ENCODE results near the gene SULT1A1.
"Not testable (repeated sequence)": the region's sequence is repeated elsewhere in the genome, so short reads cannot be mapped to it uniquely, and the experiment has no call there.

- not testable (repeated sequence) for TF ChIP-seq POLR2A (IDR thresholded peaks at IDR 0.05); CTCF (IDR thresholded peaks at IDR 0.05 in 8 of 11, conservative IDR thresholded peaks at IDR 0.05 in 3 of 11)
Observed at GRCh38 chr16:28630905-28631304, 21.1 kb upstream of the SULT1A1 start.
